Erythroblast (primary cell): Measurements from ENCODE around the gene CLIP3.

ENCODE experiments used
- GATA1 ChIP-seq: IDR thresholded peaks from 2 replicates; pipeline ENCODE4 v1.6.1; 2011; ENCODE audit warnings: low read depth, mild to moderate bottlenecking, control low read depth, low read length, moderate library complexity
- POLR2A ChIP-seq: IDR thresholded peaks from 2 replicates; pipeline ENCODE4 v1.6.1; 2011; ENCODE audit warnings: mild to moderate bottlenecking, low read length

GRCh38 chr19:36023432-36023831 is 9.2 kb downstream of the CLIP3 start:
- TF ChIP-seq POLR2A (no peak), GATA1 (no peak)
